Measurements from ENCODE around the gene CFAP20DC.
A peak's percentile ranks its signal among the peaks of the same experiment; 100 is the strongest.
"Not testable (repeated sequence)": the region's sequence is repeated elsewhere in the genome, so short reads cannot be mapped to it uniquely, and the experiment has no call there.

Gene CFAP20DC

GRCh38 chr3:59064276-59064675 lies 14.5 kb upstream of the CFAP20DC start:
- no peak; the same call in 1 of the 2 replicates for TF ChIP-seq CTCF (IDR thresholded peaks at IDR 0.05; ENCODE audit: low read depth, low read length)
- no peak for DNase-seq (ENCODE audit: extremely low read depth, low read depth)

DNA sequence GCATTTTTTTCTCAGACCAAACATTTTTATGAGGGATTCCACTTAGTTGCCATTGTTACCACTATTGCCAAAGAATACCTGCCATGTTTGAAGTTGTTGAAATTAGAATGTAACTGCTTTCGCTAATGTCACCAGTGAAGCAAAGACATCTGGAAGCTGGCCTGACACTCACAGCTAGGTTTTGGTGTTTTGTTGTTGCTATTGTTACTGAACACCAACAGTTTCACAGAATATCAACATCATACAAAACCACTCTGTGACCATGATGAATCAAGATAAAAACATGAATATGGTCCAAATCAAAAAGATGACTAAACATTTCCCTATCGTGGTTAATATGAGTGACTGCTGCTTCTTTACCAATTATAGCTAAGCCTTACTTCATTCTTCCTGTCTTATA lies 6.9 kb upstream of the CFAP20DC start:
- TF ChIP-seq CTCF (IDR thresholded peaks at IDR 0.05; ENCODE audit: low read depth, low read length), result no peak
- DNase-seq (ENCODE audit: extremely low read depth, low read depth), result peak; percentile 7

GRCh38 chr3:59052803-59053411 lies 3.1 kb upstream of the CFAP20DC start:
- TF ChIP-seq CTCF (IDR thresholded peaks at IDR 0.05; ENCODE audit: low read depth, low read length), result peak; percentile 60
- DNase-seq (ENCODE audit: extremely low read depth, low read depth), result peak; percentile 11

DNA sequence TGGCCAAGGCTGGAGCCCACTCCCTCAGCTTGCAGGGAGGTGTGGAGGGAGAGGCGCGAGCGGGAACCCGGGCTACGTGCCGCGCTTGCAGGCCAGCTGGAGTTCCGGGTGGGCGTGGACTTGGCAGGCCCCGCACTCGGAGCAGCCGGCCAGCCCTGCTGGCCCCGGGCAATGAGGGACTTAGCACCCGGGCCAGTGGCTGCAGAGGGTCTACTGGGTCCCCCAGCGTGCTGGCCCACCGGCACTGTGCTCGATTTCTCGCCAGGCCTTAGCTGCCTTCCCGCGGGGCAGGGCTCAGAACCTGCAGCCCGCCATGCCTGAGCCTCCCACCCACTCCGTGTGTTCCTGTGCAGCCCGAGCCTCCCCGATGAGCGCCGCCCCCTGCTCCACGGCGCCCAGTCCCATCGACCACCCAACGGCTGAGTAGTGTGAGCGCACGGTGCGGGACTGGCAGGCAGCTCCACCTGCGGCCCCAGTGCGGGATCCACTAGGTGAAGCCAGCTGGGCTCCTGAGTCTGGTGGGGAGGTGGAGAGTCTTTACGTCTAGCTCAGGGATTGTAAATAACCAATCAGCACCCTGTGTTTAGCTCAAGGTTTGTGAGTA lies 1.1 kb upstream of the CFAP20DC start:
- not testable (repeated sequence) for DNase-seq (ENCODE audit: extremely low read depth, low read depth)

DNA sequence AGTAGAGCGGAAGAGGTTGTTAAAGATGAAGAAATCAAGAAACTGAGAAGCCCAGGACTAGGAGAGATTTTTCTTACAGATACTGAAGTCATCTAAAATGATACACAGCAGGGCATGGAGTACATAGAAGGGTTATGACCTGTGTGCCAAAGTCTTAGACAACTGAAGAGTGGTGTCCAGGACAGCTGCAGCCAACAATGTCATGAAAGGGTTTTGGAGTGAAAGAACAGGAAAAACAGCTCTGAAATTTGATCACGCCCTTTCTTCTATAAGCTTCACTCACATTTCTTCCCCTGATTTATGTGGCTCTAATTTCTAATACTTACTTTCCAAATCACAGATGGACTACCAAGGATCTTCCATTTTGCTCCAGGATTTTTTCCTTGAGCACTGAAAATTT lies 3.0 kb downstream of the CFAP20DC start:
- no peak for DNase-seq (ENCODE audit: extremely low read depth, low read depth)
- no peak for TF ChIP-seq CTCF (IDR thresholded peaks at IDR 0.05; ENCODE audit: low read depth, low read length)

DNA sequence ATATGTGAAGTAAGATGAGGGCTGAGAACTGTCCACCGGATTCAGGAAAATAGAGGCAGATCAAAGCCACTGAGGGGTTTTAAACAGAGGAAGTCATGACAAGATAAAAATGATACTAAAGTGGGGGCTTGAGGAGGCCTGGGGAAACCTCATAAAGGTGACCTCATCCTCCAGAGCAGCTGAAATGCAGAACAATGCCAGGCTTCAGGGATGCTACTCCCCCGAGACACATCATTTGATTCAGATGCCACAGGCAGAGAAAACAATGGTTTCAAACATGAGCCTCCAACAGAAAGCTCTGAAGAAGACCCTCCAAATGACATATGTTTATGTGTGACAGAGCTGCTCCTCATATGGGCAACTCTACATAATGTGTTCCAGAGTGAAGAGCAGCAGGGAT lies 6.4 kb downstream of the CFAP20DC start:
- TF ChIP-seq CTCF (IDR thresholded peaks at IDR 0.05; ENCODE audit: low read depth, low read length), result no peak
- DNase-seq (ENCODE audit: extremely low read depth, low read depth), result no peak

GRCh38 chr3:59040902-59041301 lies 8.9 kb downstream of the CFAP20DC start:
- peak; percentile 22 for DNase-seq (ENCODE audit: extremely low read depth, low read depth)
- no peak for TF ChIP-seq CTCF (IDR thresholded peaks at IDR 0.05; ENCODE audit: low read depth, low read length)

DNA sequence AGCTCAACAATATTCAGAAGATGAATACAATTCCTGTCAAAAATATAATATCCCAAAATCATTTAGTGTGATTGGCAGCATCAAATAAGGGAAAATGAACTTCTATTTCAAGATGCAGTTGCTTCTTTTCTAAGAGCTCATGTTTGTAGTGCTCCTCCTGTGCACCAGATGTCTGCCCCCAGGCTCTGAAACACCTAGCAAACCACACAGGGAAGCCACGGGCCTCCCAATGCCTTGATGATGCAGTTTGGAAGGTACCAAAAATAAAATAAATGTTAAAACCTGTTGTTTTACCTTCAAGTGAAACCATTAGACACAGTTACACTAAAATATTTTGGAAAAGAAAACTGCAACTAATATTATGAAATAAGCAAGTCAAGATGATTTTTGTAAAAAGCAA lies 22.2 kb downstream of the CFAP20DC start:
- TF ChIP-seq CTCF (IDR thresholded peaks at IDR 0.05; ENCODE audit: low read depth, low read length), result no peak
- no peak for DNase-seq (ENCODE audit: extremely low read depth, low read depth)

Measured in AG09319 (cell line).